Cardiac fibroblast (primary cell): ENCODE measurements around the gene SLC2A13.
A peak's percentile ranks its signal among the peaks of the same experiment; 100 is the strongest.

Experiments
- DNase-seq, 2 donors: peaks; one replicate each; pipeline versions ENCODE4 v3.0.0 to v3.0.0-alpha.2; 2010; ENCODE audit warnings: low read depth in 2 of 2
- H3K4me3 ChIP-seq, 2 donors: replicated peaks in 1 of 2; 1 replicate in 1 of 2; 2 replicates in 1 of 2; pipeline ENCODE4 v1.5.1; 2011; ENCODE audit warnings: low read depth in 2 of 2, low read length in 2 of 2, mild to moderate bottlenecking in 2 of 2, moderate library complexity in 1 of 2
- CTCF ChIP-seq: IDR thresholded peaks from one replicate; pipeline ENCODE4 v1.5.1; 2011; ENCODE audit warnings: low read depth, mild to moderate bottlenecking, low read length, inconsistent platforms

The SLC2A13 gene

GRCh38 chr12:39772821-39773259 is 333.0 kb downstream of the SLC2A13 start:
- DNase-seq, result peak in 1 of 2 donors; percentile 43
- no peak overlapping the region for H3K4me3 ChIP-seq
- TF ChIP-seq CTCF, result no peak

- no peak for TF ChIP-seq CTCF
- no peak for DNase-seq
- no peak overlapping the region for H3K4me3 ChIP-seq
Observed at GRCh38 chr12:39771456-39771855, 334.4 kb downstream of the SLC2A13 start.

- peak; percentile 71 to 73 for DNase-seq
- peak; percentile 81 for TF ChIP-seq CTCF
- H3K4me3 ChIP-seq, result no peak overlapping the region
Observed at GRCh38 chr12:39764944-39765560, 340.8 kb downstream of the SLC2A13 start.

GRCh38 chr12:39763890-39764169 is 342.1 kb downstream of the SLC2A13 start:
- no peak for TF ChIP-seq CTCF
- no peak for DNase-seq
- H3K4me3 ChIP-seq, result no peak overlapping the region

GRCh38 chr12:39763071-39763889 is 342.6 kb downstream of the SLC2A13 start:
- no peak for TF ChIP-seq CTCF
- H3K4me3 ChIP-seq, result no peak overlapping the region
- DNase-seq, result no peak

GRCh38 chr12:39755478-39755877 is 350.4 kb downstream of the SLC2A13 start:
- no peak for DNase-seq
- H3K4me3 ChIP-seq, result no peak overlapping the region
- TF ChIP-seq CTCF, result no peak
